NCI-H2107 treated with DMSO at 0.1 percent for 48 hours (cell line): Measurements from ENCODE around the gene ACAP3.

Source experiments
- DNase-seq: peaks from one replicate; lab custom pipeline; 2025; ENCODE audit not compliant: unreplicated experiment; lab: John Stamatoyannopoulos, UW

The ACAP3 gene

GRCh38 chr1:1304331-1305299 is 3.1 kb downstream of the ACAP3 start:
- peak; percentile 7 for DNase-seq

- no peak for DNase-seq
Measured at GRCh38 chr1:1303736-1304135, 4.0 kb downstream of the ACAP3 start.

GRCh38 chr1:1302951-1303509 is 4.7 kb downstream of the ACAP3 start:
- DNase-seq: no peak

- DNase-seq: no peak
Measured at GRCh38 chr1:1302006-1302430, 5.7 kb downstream of the ACAP3 start.

DNA sequence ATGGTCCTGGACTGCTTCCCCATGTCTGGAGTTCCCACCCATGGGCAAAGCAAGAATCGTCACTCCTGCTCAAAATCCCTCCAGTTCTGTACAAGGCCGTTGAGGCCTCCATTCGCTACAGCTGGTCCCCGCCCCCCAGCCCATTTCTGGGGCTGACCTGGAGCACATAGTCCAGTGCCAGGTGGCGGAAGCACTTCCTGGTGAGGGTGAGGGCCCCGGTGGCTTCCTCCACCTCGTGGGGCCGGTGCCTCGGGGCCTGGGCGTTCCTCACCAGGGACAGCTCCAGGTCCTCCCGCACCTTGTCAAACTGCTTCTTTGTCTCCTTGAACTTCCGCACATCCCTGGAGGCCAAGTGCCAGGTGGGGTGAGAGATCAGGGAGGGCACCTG is 7.4 kb downstream of the ACAP3 start:
- DNase-seq: no peak

GRCh38 chr1:1299686-1300351 is 7.9 kb downstream of the ACAP3 start:
- no peak for DNase-seq

GRCh38 chr1:1298861-1299685 is 8.7 kb downstream of the ACAP3 start:
- DNase-seq: no peak

DNA sequence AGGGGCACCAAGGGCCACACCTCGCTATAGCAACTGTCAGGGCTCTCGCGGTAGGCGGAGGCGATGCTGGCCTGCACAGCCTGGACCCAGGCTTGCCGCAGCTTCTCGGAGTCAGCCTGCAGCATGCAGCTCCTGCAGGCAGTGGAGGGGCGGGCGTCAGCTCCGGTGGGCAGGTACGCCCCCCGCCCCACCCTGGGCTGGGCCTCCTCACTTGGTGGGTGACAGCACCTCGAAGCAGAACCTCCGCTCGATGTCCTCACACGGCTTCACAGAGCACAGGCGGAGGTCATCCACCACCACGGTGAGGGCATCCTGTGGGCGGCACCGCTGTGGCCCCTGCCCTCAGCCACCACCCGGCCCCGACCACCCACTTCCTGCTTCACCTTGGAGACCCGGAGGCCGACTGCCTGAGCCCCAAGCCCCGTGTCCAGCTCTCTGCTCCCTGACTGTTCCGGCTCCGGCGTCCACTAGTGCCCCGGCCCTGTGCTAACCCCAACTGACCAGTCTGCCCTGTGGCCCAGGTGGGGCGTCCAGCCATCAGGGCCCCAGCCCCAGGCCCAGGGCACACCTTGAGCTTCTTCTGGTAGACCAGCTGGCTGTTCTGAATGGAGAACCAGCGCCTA is 9.8 kb downstream of the ACAP3 start:
- no peak for DNase-seq

- DNase-seq: no peak
Measured at GRCh38 chr1:1296070-1297061, 11.4 kb downstream of the ACAP3 start.

GRCh38 chr1:1295154-1295923 is 12.4 kb downstream of the ACAP3 start:
- DNase-seq: no peak

GRCh38 chr1:1294250-1294890 is 13.4 kb downstream of the ACAP3 start:
- DNase-seq: no peak

GRCh38 chr1:1293263-1294249 is 14.2 kb downstream of the ACAP3 start:
- no peak for DNase-seq

- no peak for DNase-seq
Measured at GRCh38 chr1:1292851-1293250, 14.9 kb downstream of the ACAP3 start.

GRCh38 chr1:1292442-1292779 is 15.3 kb downstream of the ACAP3 start:
- DNase-seq: no peak

GRCh38 chr1:1291548-1292441 is 15.9 kb downstream of the ACAP3 start:
- no peak for DNase-seq

GRCh38 chr1:1291023-1291528 is 16.7 kb downstream of the ACAP3 start:
- DNase-seq: no peak
